Measurements from ENCODE around the gene ZCCHC24.

DNA sequence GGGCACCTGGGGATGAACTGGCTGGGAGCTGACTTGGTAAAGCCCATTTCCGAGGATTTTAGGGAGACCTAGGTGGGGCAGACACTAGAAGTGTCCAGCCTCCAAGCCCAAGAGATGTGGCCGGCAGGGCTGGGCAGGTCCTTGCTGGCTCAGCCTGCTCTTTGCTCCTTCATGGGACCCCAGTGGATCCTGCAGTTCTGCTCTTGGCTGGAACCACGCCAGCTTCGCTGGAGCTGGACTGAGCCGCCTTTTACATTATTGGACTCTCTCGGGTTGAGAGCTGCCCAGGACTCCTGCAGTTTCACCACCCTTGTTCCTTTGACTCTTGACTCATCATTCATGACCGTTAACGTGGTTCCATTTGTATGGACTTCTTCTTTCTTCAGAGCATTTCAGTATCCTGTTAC, 92.4 kb downstream of the ZCCHC24 start:
- TF ChIP-seq, protein P1, sequence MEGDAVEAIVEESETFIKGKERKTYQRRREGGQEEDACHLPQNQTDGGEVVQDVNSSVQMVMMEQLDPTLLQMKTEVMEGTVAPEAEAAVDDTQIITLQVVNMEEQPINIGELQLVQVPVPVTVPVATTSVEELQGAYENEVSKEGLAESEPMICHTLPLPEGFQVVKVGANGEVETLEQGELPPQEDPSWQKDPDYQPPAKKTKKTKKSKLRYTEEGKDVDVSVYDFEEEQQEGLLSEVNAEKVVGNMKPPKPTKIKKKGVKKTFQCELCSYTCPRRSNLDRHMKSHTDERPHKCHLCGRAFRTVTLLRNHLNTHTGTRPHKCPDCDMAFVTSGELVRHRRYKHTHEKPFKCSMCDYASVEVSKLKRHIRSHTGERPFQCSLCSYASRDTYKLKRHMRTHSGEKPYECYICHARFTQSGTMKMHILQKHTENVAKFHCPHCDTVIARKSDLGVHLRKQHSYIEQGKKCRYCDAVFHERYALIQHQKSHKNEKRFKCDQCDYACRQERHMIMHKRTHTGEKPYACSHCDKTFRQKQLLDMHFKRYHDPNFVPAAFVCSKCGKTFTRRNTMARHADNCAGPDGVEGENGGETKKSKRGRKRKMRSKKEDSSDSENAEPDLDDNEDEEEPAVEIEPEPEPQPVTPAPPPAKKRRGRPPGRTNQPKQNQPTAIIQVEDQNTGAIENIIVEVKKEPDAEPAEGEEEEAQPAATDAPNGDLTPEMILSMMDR (conservative IDR thresholded peaks at IDR 0.05 in 1 of 2, IDR thresholded peaks at IDR 0.05 in 1 of 2; ENCODE audit: low read depth in 1 of 2, low read length in 2 of 2), result no peak
- TF ChIP-seq EZH2 (IDR thresholded peaks at IDR 0.05; ENCODE audit: low read length, missing control alignments), result no peak

Data from fibroblast of lung (primary cell).